Measurements from ENCODE around the gene SLC41A1. TPM values are rescaled to one million over a fixed set of nuclear protein-coding genes. Genes with fewer than 3 reads are reported as not detected.

Gene SLC41A1
- total RNA-seq, 2 donors from 2014 or later, result 17.1 to 32.8 TPM

DNA sequence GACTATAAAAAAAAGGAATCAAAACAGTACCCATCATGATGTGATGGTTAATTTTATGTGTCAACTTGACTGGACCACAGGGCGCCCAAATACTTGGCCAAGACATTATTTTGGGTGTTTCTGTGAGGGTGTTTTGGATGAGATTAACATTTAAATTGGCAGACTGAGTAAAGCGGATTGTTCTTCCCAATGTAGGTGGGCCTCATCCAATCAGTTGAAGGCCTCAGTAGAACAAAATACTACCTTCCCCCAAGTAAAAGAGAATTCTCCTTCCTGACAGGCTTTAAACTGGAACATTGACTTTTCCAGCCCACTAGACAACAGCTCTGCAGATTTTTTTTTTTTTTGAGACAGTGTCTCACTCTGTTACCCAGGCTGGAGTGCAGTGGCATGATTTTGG, 48.4 kb downstream of the SLC41A1 start:
- 87 to 100% methylated on average over 1 to 2 of the region's 2 CpGs for WGBS, 2 experiments (ENCODE audit: insufficient coverage in 1 of 2, insufficient read length in 1 of 2)
- H3K27me3 ChIP-seq (ENCODE audit: control insufficient read depth, insufficient read depth, low read length, poor library complexity, severe bottlenecking), result no peaks in the 10 kb centered on the region
- H3K9me3 ChIP-seq (ENCODE audit: control insufficient read depth, low read length), result no peaks in the 10 kb centered on the region
- H3K4me3 ChIP-seq (ENCODE audit: low read length), result no peak overlapping the region
- peaks cover 3% of the 10 kb centered on the region for H3K4me1 ChIP-seq (ENCODE audit: control insufficient read depth, insufficient read depth, low read length)
- DNase-seq, result no peak
- H3K36me3 ChIP-seq (ENCODE audit: control insufficient read depth, insufficient read depth, low read length), result no peaks in the 10 kb centered on the region
- TF ChIP-seq, protein P1, sequence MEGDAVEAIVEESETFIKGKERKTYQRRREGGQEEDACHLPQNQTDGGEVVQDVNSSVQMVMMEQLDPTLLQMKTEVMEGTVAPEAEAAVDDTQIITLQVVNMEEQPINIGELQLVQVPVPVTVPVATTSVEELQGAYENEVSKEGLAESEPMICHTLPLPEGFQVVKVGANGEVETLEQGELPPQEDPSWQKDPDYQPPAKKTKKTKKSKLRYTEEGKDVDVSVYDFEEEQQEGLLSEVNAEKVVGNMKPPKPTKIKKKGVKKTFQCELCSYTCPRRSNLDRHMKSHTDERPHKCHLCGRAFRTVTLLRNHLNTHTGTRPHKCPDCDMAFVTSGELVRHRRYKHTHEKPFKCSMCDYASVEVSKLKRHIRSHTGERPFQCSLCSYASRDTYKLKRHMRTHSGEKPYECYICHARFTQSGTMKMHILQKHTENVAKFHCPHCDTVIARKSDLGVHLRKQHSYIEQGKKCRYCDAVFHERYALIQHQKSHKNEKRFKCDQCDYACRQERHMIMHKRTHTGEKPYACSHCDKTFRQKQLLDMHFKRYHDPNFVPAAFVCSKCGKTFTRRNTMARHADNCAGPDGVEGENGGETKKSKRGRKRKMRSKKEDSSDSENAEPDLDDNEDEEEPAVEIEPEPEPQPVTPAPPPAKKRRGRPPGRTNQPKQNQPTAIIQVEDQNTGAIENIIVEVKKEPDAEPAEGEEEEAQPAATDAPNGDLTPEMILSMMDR (conservative IDR thresholded peaks at IDR 0.05), result no peak
- H3K9ac ChIP-seq (ENCODE audit: extremely low read depth, low read length, poor library complexity, severe bottlenecking), result no peak overlapping the region
- H3K27ac ChIP-seq (ENCODE audit: low read depth, low read length), result no peak overlapping the region
- Mint-ChIP-seq H3K4me3 (no peak overlapping the region), H3K4me1 (peaks cover 8% of the 10 kb centered on the region), H3K9me3 (no peaks in the 10 kb centered on the region), H3K36me3 (ENCODE audit: low read depth) (no peaks in the 10 kb centered on the region), H3K27ac (no peak overlapping the region), H3K27me3 (ENCODE audit: insufficient read depth) (no peaks in the 10 kb centered on the region)

DNA sequence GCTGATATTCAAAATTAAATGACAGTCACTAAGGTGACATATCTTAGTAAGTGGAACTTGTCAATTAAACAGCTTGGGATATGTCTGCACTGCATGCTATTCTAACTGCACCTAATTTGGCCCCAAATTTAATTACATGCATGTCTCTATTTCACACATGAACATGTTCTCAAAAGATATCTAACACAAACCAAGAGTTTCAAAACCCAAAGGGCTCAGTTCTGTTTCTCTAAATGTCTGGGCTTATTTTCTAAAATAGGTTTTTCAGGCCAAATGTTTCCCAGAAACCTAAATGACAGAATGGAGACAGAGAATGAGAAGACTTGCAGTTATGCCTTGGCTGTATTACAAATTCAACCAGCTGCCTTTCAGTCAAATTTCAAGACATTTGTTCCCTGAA, 49.0 kb downstream of the SLC41A1 start:
- no peaks in the 10 kb centered on the region for H3K27me3 ChIP-seq (ENCODE audit: control insufficient read depth, insufficient read depth, low read length, poor library complexity, severe bottlenecking)
- H3K4me1 Mint-ChIP-seq, result peaks cover 8% of the 10 kb centered on the region
- no peaks in the 10 kb centered on the region for H3K36me3 Mint-ChIP-seq (ENCODE audit: low read depth)
- no peak overlapping the region for H3K4me3 Mint-ChIP-seq
- no peak overlapping the region for H3K27ac Mint-ChIP-seq
- peaks cover 3% of the 10 kb centered on the region for H3K4me1 ChIP-seq (ENCODE audit: control insufficient read depth, insufficient read depth, low read length)
- TF ChIP-seq, protein P1 (conservative IDR thresholded peaks at IDR 0.05), result no peak
- no peaks in the 10 kb centered on the region for H3K9me3 ChIP-seq (ENCODE audit: control insufficient read depth, low read length)
- no peak overlapping the region for H3K27ac ChIP-seq (ENCODE audit: low read depth, low read length)
- H3K9ac ChIP-seq (ENCODE audit: extremely low read depth, low read length, poor library complexity, severe bottlenecking), result no peak overlapping the region
- H3K9me3 Mint-ChIP-seq, result no peaks in the 10 kb centered on the region
- no peak for DNase-seq
- no peaks in the 10 kb centered on the region for H3K36me3 ChIP-seq (ENCODE audit: control insufficient read depth, insufficient read depth, low read length)
- H3K27me3 Mint-ChIP-seq (ENCODE audit: insufficient read depth), result no peaks in the 10 kb centered on the region
- no peak overlapping the region for H3K4me3 ChIP-seq (ENCODE audit: low read length)

- H3K27ac Mint-ChIP-seq, result no peak overlapping the region
- Histone ChIP-seq H3K9me3 (ENCODE audit: control insufficient read depth, low read length) (no peaks in the 10 kb centered on the region), H3K4me3 (ENCODE audit: low read length) (no peak overlapping the region), H3K27me3 (ENCODE audit: control insufficient read depth, insufficient read depth, low read length, poor library complexity, severe bottlenecking) (no peaks in the 10 kb centered on the region), H3K4me1 (ENCODE audit: control insufficient read depth, insufficient read depth, low read length) (no peaks in the 10 kb centered on the region), H3K27ac (ENCODE audit: low read depth, low read length) (no peak overlapping the region), H3K9ac (ENCODE audit: extremely low read depth, low read length, poor library complexity, severe bottlenecking) (no peak overlapping the region), H3K36me3 (ENCODE audit: control insufficient read depth, insufficient read depth, low read length) (no peaks in the 10 kb centered on the region)
- no peak for DNase-seq
- H3K4me3 Mint-ChIP-seq, result no peak overlapping the region
- H3K27me3 Mint-ChIP-seq (ENCODE audit: insufficient read depth), result no peaks in the 10 kb centered on the region
- 86% methylated on average over 3 of the region's 3 CpGs; no CpG with 5 or more reads in 1 of the 2 experiments for WGBS, 2 experiments (ENCODE audit: insufficient coverage in 1 of 2, insufficient read length in 1 of 2)
- no peaks in the 10 kb centered on the region for H3K9me3 Mint-ChIP-seq
- H3K4me1 Mint-ChIP-seq, result no peaks in the 10 kb centered on the region
- H3K36me3 Mint-ChIP-seq (ENCODE audit: low read depth), result no peaks in the 10 kb centered on the region
- TF ChIP-seq, protein P1 (conservative IDR thresholded peaks at IDR 0.05), result no peak
Observed at GRCh38 chr1:205760606-205761005, 52.4 kb downstream of the SLC41A1 start.
